GM21723 (cell line): ENCODE measurements around the gene SMAD3.

Experiments
- ATAC-seq: cut with Tn5 transposase; IDR thresholded peaks from one replicate; pipeline ENCODE4 v1.9.1; 2021; ENCODE audit warnings: mild to moderate bottlenecking, moderate library complexity; ENCODE audit not compliant: unreplicated experiment

The SMAD3 gene

GRCh38 chr15:67035886-67036285 lies 29.5 kb upstream of the SMAD3 start:
- ATAC-seq: no peak

- no peak for ATAC-seq
Observed at GRCh38 chr15:67036775-67037555, 28.4 kb upstream of the SMAD3 start.

GRCh38 chr15:67037694-67038093 lies 27.7 kb upstream of the SMAD3 start:
- ATAC-seq: no peak

- no peak for ATAC-seq
Observed at GRCh38 chr15:67038736-67039135, 26.7 kb upstream of the SMAD3 start.

- no peak for ATAC-seq
Observed at GRCh38 chr15:67039384-67040075, 25.9 kb upstream of the SMAD3 start.

GRCh38 chr15:67040277-67040676 lies 25.1 kb upstream of the SMAD3 start:
- ATAC-seq: no peak

- ATAC-seq: no peak
Observed at GRCh38 chr15:67042551-67043142, 22.8 kb upstream of the SMAD3 start.

- no peak for ATAC-seq
Observed at GRCh38 chr15:67043939-67044771, 21.2 kb upstream of the SMAD3 start.

- no peak for ATAC-seq
Observed at GRCh38 chr15:67047149-67047661, 18.2 kb upstream of the SMAD3 start.

- ATAC-seq: no peak
Observed at GRCh38 chr15:67048281-67049279, 16.8 kb upstream of the SMAD3 start.

- ATAC-seq: no peak
Observed at GRCh38 chr15:67049351-67050044, 15.9 kb upstream of the SMAD3 start.

- ATAC-seq: no peak
Observed at GRCh38 chr15:67050062-67050461, 15.3 kb upstream of the SMAD3 start.

GRCh38 chr15:67050522-67051087 lies 14.8 kb upstream of the SMAD3 start:
- ATAC-seq: no peak

GRCh38 chr15:67051088-67052045 lies 14.0 kb upstream of the SMAD3 start:
- ATAC-seq: no peak

- no peak for ATAC-seq
Observed at GRCh38 chr15:67054676-67055075, 10.7 kb upstream of the SMAD3 start.

- no peak for ATAC-seq
Observed at GRCh38 chr15:67059127-67059553, 6.3 kb upstream of the SMAD3 start.

- no peak for ATAC-seq
Observed at GRCh38 chr15:67061811-67062368, 3.5 kb upstream of the SMAD3 start.
